IMR-90 (cell line): ENCODE measurements around the gene GAREM2. TPM values are rescaled to one million over a fixed set of nuclear protein-coding genes. Genes with fewer than 3 reads are reported as not detected.

Experiments
- ATAC-seq: fragments of 200-7000 bp; cut with Tn5 transposase; 2 replicates; pipeline ENCODE4 v1.9.1; 2020; ENCODE audit warnings: low read depth, mild to moderate bottlenecking, moderate library complexity
- BruUV-seq: library from RNA; stranded (reverse); fragments of 400-500 nt; replicated peaks from 2 replicates; lab custom pipeline; 2021; lab: Mats Ljungman, UMichigan
- CTCF ChIA-PET: fragments of 300-600 bp; formaldehyde crosslinking; extraction: SDS; loops from one replicate; lab custom pipeline; 2021; ENCODE audit warnings: antibody characterized with exemption; lab: Yijun Ruan, JAX
- POLR2A ChIA-PET: fragments of 300-600 bp; sonication (Branson Sonifier 250); formaldehyde crosslinking; loops from one replicate; lab custom pipeline; 2022; ENCODE audit warnings: antibody characterized with exemption; ENCODE audit not compliant: unreplicated experiment; lab: Charles Lee
- DNase-seq: peaks from one replicate; pipeline ENCODE4 v3.0.0; 2013
- H2AFZ ChIP-seq: replicated peaks from 2 replicates; pipeline ENCODE3; 2013; ENCODE audit warnings: low read length, mild to moderate bottlenecking; ENCODE audit not compliant: poor library complexity
- H2AK5ac ChIP-seq: 2 replicates; pipeline ENCODE4 v1.6.1; 2013; ENCODE audit warnings: low read depth, low read length, inconsistent platforms
- H2AK9ac ChIP-seq: replicated peaks from 2 replicates; pipeline ENCODE3; 2013; ENCODE audit warnings: mild to moderate bottlenecking, low read depth, low read length, moderate library complexity; ENCODE audit not compliant: poor library complexity
- H2BK120ac ChIP-seq: 2 replicates; pipeline ENCODE4 v1.6.1; 2013; ENCODE audit warnings: low read depth, low read length, inconsistent platforms
- H2BK15ac ChIP-seq: 3 replicates; pipeline ENCODE4 v1.6.1; 2013; ENCODE audit warnings: low read depth, low read length, inconsistent platforms
- H2BK20ac ChIP-seq: 2 replicates; pipeline ENCODE4 v1.6.1; 2013; ENCODE audit warnings: low read depth, mild to moderate bottlenecking, inconsistent platforms, low read length, moderate library complexity
- H2BK5ac ChIP-seq: 2 replicates; pipeline ENCODE4 v1.6.1; 2013; ENCODE audit warnings: mild to moderate bottlenecking, low read depth, low read length, inconsistent platforms; ENCODE audit not compliant: poor library complexity, severe bottlenecking
- H3K14ac ChIP-seq: replicated peaks from 2 replicates; pipeline ENCODE4 v1.6.1; 2013; ENCODE audit warnings: low read depth, low read length, inconsistent platforms
- H3K18ac ChIP-seq: 2 replicates; pipeline ENCODE4 v1.6.1; 2013; ENCODE audit warnings: low read depth, low read length, control low read depth
- H3K23ac ChIP-seq: 2 replicates; pipeline ENCODE4 v1.6.1; 2013; ENCODE audit warnings: low read depth, low read length, inconsistent platforms
- H3K27ac ChIP-seq: 2 replicates; pipeline ENCODE4 v1.5.1; 2013; ENCODE audit warnings: mild to moderate bottlenecking, control low read depth, low read length; ENCODE audit not compliant: insufficient read depth
- H3K27me3 ChIP-seq: 2 replicates; pipeline ENCODE4 v1.6.1; 2013; ENCODE audit warnings: low read length; ENCODE audit not compliant: control insufficient read depth, insufficient read depth
- H3K36me3 ChIP-seq: 2 replicates; pipeline ENCODE4 v1.6.1; 2013; ENCODE audit warnings: low read length, mixed read lengths; ENCODE audit not compliant: control insufficient read depth, insufficient read depth
- H3K4ac ChIP-seq: 2 replicates; pipeline ENCODE4 v1.6.1; 2013; ENCODE audit warnings: low read depth, low read length, inconsistent platforms
- H3K4me1 ChIP-seq: 2 replicates; pipeline ENCODE4 v1.6.1; 2013; ENCODE audit warnings: low read length, mixed read lengths; ENCODE audit not compliant: control insufficient read depth, insufficient read depth
- H3K4me2 ChIP-seq: 2 replicates; pipeline ENCODE4 v1.6.1; 2013; ENCODE audit warnings: low read depth, mild to moderate bottlenecking, control low read depth, low read length, moderate library complexity
- H3K4me3 ChIP-seq: 2 replicates; pipeline ENCODE4 v1.5.1; 2013; ENCODE audit warnings: low read depth, mild to moderate bottlenecking, control low read depth, low read length, moderate library complexity; ENCODE audit not compliant: insufficient read depth
- H3K56ac ChIP-seq: 2 replicates; pipeline ENCODE4 v1.6.1; 2013; ENCODE audit warnings: low read length, inconsistent platforms; ENCODE audit not compliant: insufficient read depth; ENCODE audit errors: extremely low read depth
- H3K79me1 ChIP-seq, 2 experiments: 2 replicates each; pipeline ENCODE4 v1.6.1; 2013; ENCODE audit warnings: low read length in 2 of 2, inconsistent platforms in 1 of 2, low read depth in 1 of 2
- H3K9ac ChIP-seq: 2 replicates; pipeline ENCODE4 v1.6.1; 2013; ENCODE audit warnings: low read depth, low read length, control low read depth
- H3K9me1 ChIP-seq: 2 replicates; pipeline ENCODE4 v1.6.1; 2013; ENCODE audit warnings: low read length, inconsistent platforms; ENCODE audit not compliant: insufficient read depth
- H3K9me3 ChIP-seq: 2 replicates; pipeline ENCODE4 v1.6.1; 2013; ENCODE audit warnings: low read length; ENCODE audit not compliant: control insufficient read depth, insufficient read depth
- H4K20me1 ChIP-seq: 2 replicates; pipeline ENCODE4 v1.6.1; 2013; ENCODE audit warnings: low read length, inconsistent platforms; ENCODE audit not compliant: insufficient read depth
- H4K5ac ChIP-seq: 2 replicates; pipeline ENCODE4 v1.6.1; 2013; ENCODE audit warnings: mild to moderate bottlenecking, low read depth, low read length, control low read depth
- H4K8ac ChIP-seq, 2 experiments: 2 replicates each; pipeline ENCODE4 v1.6.1; 2013; ENCODE audit warnings: low read depth in 2 of 2, low read length in 2 of 2, control low read depth in 1 of 2, inconsistent platforms in 1 of 2
- H4K91ac ChIP-seq: 2 replicates; pipeline ENCODE4 v1.6.1; 2013; ENCODE audit warnings: low read depth, low read length, inconsistent platforms; ENCODE audit not compliant: insufficient read depth
- CEBPB ChIP-seq: IDR thresholded peaks from 2 replicates; pipeline ENCODE4 v1.6.1; 2012; ENCODE audit warnings: low read depth, low read length, improper control_type of control experiment
- MXI1 ChIP-seq: IDR thresholded peaks from 2 replicates; pipeline ENCODE4 v1.6.1; 2012; ENCODE audit warnings: low read depth, mild to moderate bottlenecking, low read length, moderate library complexity, borderline replicate concordance
- NFE2L2 ChIP-seq: fragments of 150-350 bp; IDR thresholded peaks from 2 replicates; pipeline ENCODE4 v1.6.1; 2016; ENCODE audit warnings: low read depth, mild to moderate bottlenecking, low read length
- RAD21 ChIP-seq: IDR thresholded peaks from 2 replicates; pipeline ENCODE4 v1.6.1; 2012; ENCODE audit warnings: low read length, improper control_type of control experiment
- WGBS, 2 experiments: methylation state at CpG; one replicate each; pipeline versions ENCODE4 v1.1.5 to v1.1.7; 2013; ENCODE audit warnings: missing lambda C conversion rate in 2 of 2; ENCODE audit not compliant: insufficient read length in 1 of 2; ENCODE audit errors: extremely low coverage in 2 of 2; 5-methylcytosine and 5-hydroxymethylcytosine counted together
- dilution Hi-C: fragments of 300-500 bp; cut with HindIII; formaldehyde crosslinking; loops from one replicate; pipeline ENCODE4 v1.14.3; 2018; ENCODE audit warnings: low sequenced_read_pairs; ENCODE audit not compliant: unreplicated experiment
- in situ Hi-C: fragments of 300-500 bp; cut with MboI; formaldehyde crosslinking; loops from 3 replicates; pipeline ENCODE4 v1.14.3; 2019; ENCODE audit warnings: low sequenced_read_pairs, inconsistent platforms, mixed read lengths
- intact Hi-C: fragments of 100-400 bp; cut with micrococcal nuclease; formaldehyde crosslinking; loops from 2 replicates; pipeline ENCODE4 v1.10.0; 2022
- polyA plus RNA-seq, 3 experiments: library from polyadenylated mRNA; depleted of rRNA; stranded (reverse); fragments of >200 nt; gene quantifications; 2 replicates each; pipeline ENCODE4 v1.2.3, GENCODE V29; 2012; ENCODE audit warnings: low replicate concordance in 1 of 3
- total RNA-seq: library from RNA; depleted of rRNA; stranded (reverse); fragments of >200 nt; gene quantifications from 2 replicates; pipeline ENCODE4 v1.2.3, GENCODE V29; 2012

Gene GAREM2
- total and polyA plus RNA-seq, 2 of the 4 experiments (the other 2 are of a cell fraction) = 0.36 to 1.8 TPM

DNA sequence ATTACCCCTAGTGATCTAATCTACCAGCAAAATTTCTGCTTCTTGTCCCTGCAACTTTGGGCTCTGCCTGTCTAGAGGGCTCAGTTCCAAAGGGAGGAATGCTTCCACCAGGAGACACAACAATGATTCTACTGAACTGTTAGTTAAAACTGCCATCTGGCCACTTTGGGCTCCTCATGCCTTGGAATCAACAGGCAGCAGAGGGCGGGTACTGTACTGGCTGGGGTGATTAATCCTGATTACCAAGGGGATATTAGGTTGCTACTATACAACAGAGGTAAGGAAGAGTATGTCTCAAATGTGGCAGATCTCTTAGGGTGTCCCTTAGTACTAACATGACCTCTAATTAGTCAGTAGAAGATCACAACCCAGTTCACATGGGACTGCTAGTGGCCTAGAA, 50.1 kb downstream of the GAREM2 start:
- Histone ChIP-seq H3K18ac (no peak overlapping the region), H3K36me3 (peaks cover 21% of the 10 kb centered on the region), H4K8ac (no peak overlapping the region), H3K23ac (no peak overlapping the region), H3K4me3 (no peak overlapping the region), H4K5ac (no peak overlapping the region), H2AK9ac (no peak overlapping the region), H2AFZ (no peak overlapping the region), H3K9ac (no peak overlapping the region), H3K4ac (no peak overlapping the region), H2BK15ac (no peak overlapping the region), H3K4me1 (no peaks in the 10 kb centered on the region), H3K56ac (no peak overlapping the region), H2AK5ac (no peak overlapping the region), H3K27ac (no peak overlapping the region), H3K9me1 (peaks cover 7% of the 10 kb centered on the region; the same call in 1 of the 2 replicates), H3K4me2 (no peak overlapping the region), H3K9me3 (no peaks in the 10 kb centered on the region), H2BK5ac (no peak overlapping the region), H4K91ac (no peak overlapping the region), H3K79me1 (peaks cover 8 to 20% of the 10 kb centered on the region in 2 experiments), H2BK20ac (no peak overlapping the region), H4K20me1 (no peaks in the 10 kb centered on the region), H2BK120ac (no peak overlapping the region), H3K14ac (no peak overlapping the region), H3K27me3 (no peaks in the 10 kb centered on the region)
- intact Hi-C loops = no loop called here
- ChIA-PET POLR2A (no interaction called here), CTCF (no interaction called here)
- no peak for TF ChIP-seq RAD21
- no peak for TF ChIP-seq MXI1
- TF ChIP-seq NFE2L2 = no peak
- no peak for TF ChIP-seq CEBPB
- DNase-seq (no peak), ATAC-seq (no peak)
- no TSS peak for BruUV-seq
- in situ Hi-C loops = no loop called here
- WGBS, 2 experiments = no CpG with 5 or more reads among the region's 1 CpG
- dilution Hi-C loops = no loop called here
